Left lung (tissue), 10 donors: ENCODE measurements around the gene RMI2. TPM values are rescaled to one million over a fixed set of nuclear protein-coding genes. Genes with fewer than 3 reads are reported as not detected.

Experiments used
- ATAC-seq: fragments of 200-7000 bp; cut with Tn5 transposase; one replicate; pipeline ENCODE4 v1.9.1; 2020; ENCODE audit warnings: moderate library complexity
- DNase-seq, 4 donors: peaks; one replicate each; pipeline ENCODE4 v3.0.0-alpha.2; 2013 to 2020
- H3K27ac ChIP-seq, 2 donors: fragments of 200-600 bp; sonication (generic) in 1 of 2; one replicate each; pipeline versions ENCODE4 v1.5.0 to v1.8.0; 2020 to 2021
- H3K27me3 ChIP-seq, 2 donors: fragments of 200-600 bp; sonication (generic) in 1 of 2; one replicate each; pipeline versions ENCODE4 v1.5.0 to v1.8.0; 2020 to 2021
- H3K36me3 ChIP-seq, 2 donors: fragments of 200-600 bp; sonication (generic) in 1 of 2; one replicate each; pipeline versions ENCODE4 v1.5.0 to v1.8.0; 2020 to 2021
- H3K4me1 ChIP-seq, 2 donors: fragments of 200-600 bp; one replicate each; pipeline ENCODE4 v1.8.0; 2021
- H3K4me3 ChIP-seq, 2 donors: fragments of 200-600 bp; sonication (generic) in 1 of 2; one replicate each; pipeline versions ENCODE4 v1.5.0 to v1.8.0; 2020 to 2021; ENCODE audit warnings: mild to moderate bottlenecking in 1 of 2
- H3K9me3 ChIP-seq, 2 donors: fragments of 200-600 bp; sonication (generic) in 1 of 2; one replicate each; pipeline versions ENCODE4 v1.5.0 to v1.8.0; 2020 to 2021
- intact Hi-C, 2 donors: fragments of 100-400 bp; cut with DNase I; formaldehyde crosslinking; loops; one replicate each; pipeline versions ENCODE4 v1.11.2 to v1.14.2; 2022
- polyA plus RNA-seq, 6 donors: library from polyadenylated mRNA; unstranded; fragments of 120-200 nt; gene quantifications; one replicate each; pipeline ENCODE4 v1.2.1, GENCODE V29; 2013; ENCODE audit not compliant: insufficient read length in 6 of 6
- total RNA-seq, 2 donors: library from RNA; stranded (reverse); fragmentation: NEBNext Ultra II Directional; extraction: Animal tissue kit (Norgen Biotek cat#: 25700); gene quantifications; one replicate each; pipeline ENCODE4 v1.2.1, GENCODE V29; 2021
- TF ChIP-seq, protein P1 (sequence below), 2 donors: fragments of 200-600 bp; sonication (generic) in 1 of 2; IDR thresholded peaks; one replicate each; pipeline versions ENCODE4 v1.5.0 to v1.8.0; 2021; ENCODE audit warnings: antibody characterized with exemption in 2 of 2
- donor health status: DM: no; HTN: yes; CAD: no.
- donor health status: DM: no; HTN: no; CAD: no.

The RMI2 gene
- total and polyA plus RNA-seq, 8 donors, result 9.6 to 34.5 (median 25.2) TPM

DNA sequence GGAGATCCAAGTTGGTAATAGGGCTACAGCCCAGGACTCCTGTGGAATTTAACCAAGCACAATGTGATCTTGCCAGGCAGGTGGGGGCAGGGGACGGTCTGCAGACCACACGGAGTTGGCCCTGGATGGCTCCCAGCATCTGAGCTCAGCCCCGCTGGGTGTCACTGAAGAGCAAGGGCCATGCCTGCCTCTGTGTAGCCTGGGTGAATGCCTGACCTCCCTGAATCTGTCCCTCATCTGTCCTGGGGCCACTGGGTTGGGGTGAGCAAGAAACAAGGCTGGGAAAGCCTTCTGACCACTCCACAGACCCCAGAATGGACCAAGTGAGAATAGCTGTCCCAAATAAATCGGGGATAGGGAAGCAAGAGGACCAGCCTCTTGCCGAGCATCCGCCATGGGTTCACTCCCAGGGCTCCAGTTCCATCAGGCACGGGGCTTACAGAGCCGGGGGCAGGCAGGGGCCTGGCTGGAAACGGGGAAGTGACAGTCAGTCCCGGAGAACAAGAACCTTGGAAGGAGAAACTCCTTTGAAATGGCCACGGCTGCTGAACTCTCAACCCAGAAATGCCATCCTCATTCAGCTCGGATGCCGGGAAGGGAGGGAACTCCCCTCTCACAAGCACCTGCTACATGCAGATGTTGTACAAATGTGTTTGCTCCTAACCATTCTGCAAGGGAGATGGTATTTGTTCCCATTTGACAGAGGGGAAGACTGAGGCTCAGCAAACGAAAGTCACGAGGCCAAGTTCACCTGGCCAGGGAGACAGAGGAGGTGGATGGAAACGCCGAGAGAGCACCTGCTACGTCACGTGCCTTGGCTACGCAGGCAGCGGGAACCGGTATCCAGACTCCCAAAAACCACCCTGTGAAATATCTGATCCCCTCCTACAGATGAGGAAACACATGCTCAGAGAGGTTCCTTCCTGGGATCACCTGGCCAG, 50.0 kb downstream of the RMI2 start:
- TF ChIP-seq, protein P1, sequence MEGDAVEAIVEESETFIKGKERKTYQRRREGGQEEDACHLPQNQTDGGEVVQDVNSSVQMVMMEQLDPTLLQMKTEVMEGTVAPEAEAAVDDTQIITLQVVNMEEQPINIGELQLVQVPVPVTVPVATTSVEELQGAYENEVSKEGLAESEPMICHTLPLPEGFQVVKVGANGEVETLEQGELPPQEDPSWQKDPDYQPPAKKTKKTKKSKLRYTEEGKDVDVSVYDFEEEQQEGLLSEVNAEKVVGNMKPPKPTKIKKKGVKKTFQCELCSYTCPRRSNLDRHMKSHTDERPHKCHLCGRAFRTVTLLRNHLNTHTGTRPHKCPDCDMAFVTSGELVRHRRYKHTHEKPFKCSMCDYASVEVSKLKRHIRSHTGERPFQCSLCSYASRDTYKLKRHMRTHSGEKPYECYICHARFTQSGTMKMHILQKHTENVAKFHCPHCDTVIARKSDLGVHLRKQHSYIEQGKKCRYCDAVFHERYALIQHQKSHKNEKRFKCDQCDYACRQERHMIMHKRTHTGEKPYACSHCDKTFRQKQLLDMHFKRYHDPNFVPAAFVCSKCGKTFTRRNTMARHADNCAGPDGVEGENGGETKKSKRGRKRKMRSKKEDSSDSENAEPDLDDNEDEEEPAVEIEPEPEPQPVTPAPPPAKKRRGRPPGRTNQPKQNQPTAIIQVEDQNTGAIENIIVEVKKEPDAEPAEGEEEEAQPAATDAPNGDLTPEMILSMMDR (IDR thresholded peaks at IDR 0.05), result no peak
- intact Hi-C loops, result loop anchor here in 1 of 2 donors (10.0 kb wide), 1 partner anchor 420 kb away; no protein-coding TSS in a partner anchor
- Histone ChIP-seq H3K9me3 (no peaks in the 10 kb centered on the region), H3K4me1 (peaks cover 5 to 6% of the 10 kb centered on the region in 2 donors), H3K4me3 (no peak overlapping the region), H3K27me3 (peaks cover 0 to 4% of the 10 kb centered on the region in 2 donors), H3K36me3 (no peaks in the 10 kb centered on the region), H3K27ac (no peak overlapping the region)
- no peak for DNase-seq
- ATAC-seq, result no peak

DNA sequence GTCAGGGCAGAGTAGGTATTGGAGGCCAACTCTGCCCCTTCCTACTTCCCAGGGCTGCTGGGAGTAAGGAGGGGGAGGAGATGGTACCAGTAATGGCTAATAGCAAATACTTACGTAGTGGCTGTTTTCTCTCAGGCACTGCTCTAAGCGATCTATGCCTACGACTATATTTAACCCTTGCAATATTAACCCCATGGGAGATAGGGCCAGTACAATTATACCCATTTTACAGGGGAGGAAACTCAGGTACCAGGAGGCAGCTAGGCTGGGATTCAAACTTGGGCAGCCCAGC, 50.6 kb downstream of the RMI2 start:
- ATAC-seq (no peak), DNase-seq (no peak)
- Histone ChIP-seq H3K27ac (no peak overlapping the region), H3K27me3 (peaks cover 0 to 4% of the 10 kb centered on the region in 2 donors), H3K4me3 (no peak overlapping the region), H3K4me1 (peaks cover 5 to 6% of the 10 kb centered on the region in 2 donors), H3K9me3 (no peaks in the 10 kb centered on the region), H3K36me3 (no peaks in the 10 kb centered on the region)
- intact Hi-C loops, result loop anchor here in 1 of 2 donors (10.0 kb wide), 1 partner anchor 419 kb away; no protein-coding TSS in a partner anchor
- TF ChIP-seq, protein P1 (IDR thresholded peaks at IDR 0.05), result no peak

- Histone ChIP-seq H3K27ac (no peak overlapping the region), H3K9me3 (no peaks in the 10 kb centered on the region), H3K27me3 (peaks cover 0 to 4% of the 10 kb centered on the region in 2 donors), H3K4me1 (peaks cover 5 to 6% of the 10 kb centered on the region in 2 donors), H3K4me3 (no peak overlapping the region), H3K36me3 (no peaks in the 10 kb centered on the region)
- intact Hi-C loops, result loop anchor here in 1 of 2 donors (10.0 kb wide), 1 partner anchor 418 kb away; no protein-coding TSS in a partner anchor
- TF ChIP-seq, protein P1 (IDR thresholded peaks at IDR 0.05), result peak; percentile 97 to 99
- DNase-seq (peak in 3 of 4 donors; percentile 62 to 92 (median 73)), ATAC-seq (peak; percentile 77)
Measured at GRCh38 chr16:11396241-11397048, 51.2 kb downstream of the RMI2 start.

DNA sequence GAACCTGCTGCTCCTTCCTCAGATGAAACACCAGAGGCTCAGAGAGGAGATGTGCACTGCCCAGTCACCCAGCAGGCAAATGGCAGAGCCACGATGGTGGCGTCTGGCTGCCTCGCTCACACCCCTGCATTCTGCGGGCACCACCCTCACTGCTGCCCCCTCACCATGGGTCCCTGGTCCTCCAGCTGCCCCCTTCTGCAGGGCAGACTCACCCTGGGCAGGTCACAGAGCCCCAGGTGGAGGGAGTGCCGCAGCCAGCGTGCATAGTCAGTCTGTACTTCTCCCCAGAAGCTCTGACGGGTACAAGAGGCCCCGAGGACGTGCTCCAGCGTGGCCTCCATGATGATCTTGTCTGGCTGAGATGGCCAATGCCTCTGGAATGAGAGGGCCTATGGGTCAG, 52.9 kb downstream of the RMI2 start:
- H3K4me1 ChIP-seq, result no peaks in the 10 kb centered on the region
- no peak for ATAC-seq
- intact Hi-C loops, result loop anchor here in 1 of 2 donors (10.0 kb wide), 1 partner anchor 417 kb away; no protein-coding TSS in a partner anchor
- TF ChIP-seq, protein P1 (IDR thresholded peaks at IDR 0.05), result no peak
- DNase-seq, result no peak
- peaks cover 0 to 4% of the 10 kb centered on the region in 2 donors for H3K27me3 ChIP-seq
- H3K27ac ChIP-seq, result no peak overlapping the region
- no peaks in the 10 kb centered on the region for H3K9me3 ChIP-seq
- H3K4me3 ChIP-seq, result no peak overlapping the region
- H3K36me3 ChIP-seq, result no peaks in the 10 kb centered on the region
